Tibial nerve (tissue), 4 donors: Measurements from ENCODE around the gene ZDHHC7. TPM values are rescaled to one million over a fixed set of nuclear protein-coding genes. Genes with fewer than 3 reads are reported as not detected.
A peak's percentile ranks its signal among the peaks of the same experiment; 100 is the strongest.

Source experiments
- DNase-seq, 2 donors: peaks; one replicate each; pipeline ENCODE4 v3.0.0-alpha.2; 2019; ENCODE audit warnings: low spot score in 2 of 2
- H3K27ac ChIP-seq, 4 donors: fragments of 200-600 bp; sonication (generic) in 3 of 4; one replicate each; pipeline ENCODE4 v1.5.1; 2017 to 2019; ENCODE audit warnings: mild to moderate bottlenecking in 1 of 4
- H3K27me3 ChIP-seq, 2 donors: fragments of 200-600 bp; sonication (generic) in 1 of 2; one replicate each; pipeline versions ENCODE4 v1.5.1 to v1.6.0; 2017 to 2019
- H3K36me3 ChIP-seq, 3 donors: fragments of 200-600 bp; sonication (generic); one replicate each; pipeline ENCODE4 v1.5.1; 2018 to 2019
- H3K4me1 ChIP-seq, 4 donors: fragments of 200-600 bp; sonication (generic) in 3 of 4; one replicate each; pipeline ENCODE4 v1.5.1; 2017 to 2019
- H3K4me3 ChIP-seq, 4 donors: fragments of 200-600 bp; sonication (generic) in 3 of 4; one replicate each; pipeline ENCODE4 v1.5.1; 2017 to 2019; ENCODE audit warnings: mild to moderate bottlenecking in 1 of 4, moderate library complexity in 1 of 4
- H3K9me3 ChIP-seq, 4 donors: fragments of 200-600 bp; sonication (generic) in 3 of 4; one replicate each; pipeline ENCODE4 v1.5.1; 2017 to 2019
- EP300 ChIP-seq, 2 donors: sonication (generic); formaldehyde crosslinking; IDR thresholded peaks; one replicate each; pipeline ENCODE4 v1.6.1; 2017; ENCODE audit warnings: antibody characterized with exemption in 2 of 2, mild to moderate bottlenecking in 1 of 2
- POLR2A ChIP-seq, 2 donors: fragments of 450-650 bp; IDR thresholded peaks; one replicate each; pipeline ENCODE4 v1.6.1; 2017; ENCODE audit warnings: antibody characterized with exemption in 2 of 2, mild to moderate bottlenecking in 2 of 2, moderate library complexity in 2 of 2
- WGBS, 2 donors: methylation state at CpG; one replicate each; pipeline ENCODE4 v1.1.5; 2018; 5-methylcytosine and 5-hydroxymethylcytosine counted together
- total RNA-seq, 4 donors: library from RNA; depleted of rRNA; stranded (reverse); fragments of >200 nt; gene quantifications; one replicate each; pipeline ENCODE4 v1.1.0, GENCODE V29; 2016
- TF ChIP-seq, protein P1 (sequence below), 5 experiments: fragments of 200-600 bp in 3 of 5; fragments of 450-650 bp in 2 of 5; sonication (generic) in 3 of 5; IDR thresholded peaks; one replicate each; pipeline ENCODE4 v1.5.1; 2016 to 2019; ENCODE audit warnings: antibody characterized with exemption in 5 of 5, mild to moderate bottlenecking in 3 of 5, moderate library complexity in 2 of 5

The ZDHHC7 gene
- total RNA-seq, 4 donors from 2014 or later, result 58.1 to 75.6 (median 62.6) TPM

DNA sequence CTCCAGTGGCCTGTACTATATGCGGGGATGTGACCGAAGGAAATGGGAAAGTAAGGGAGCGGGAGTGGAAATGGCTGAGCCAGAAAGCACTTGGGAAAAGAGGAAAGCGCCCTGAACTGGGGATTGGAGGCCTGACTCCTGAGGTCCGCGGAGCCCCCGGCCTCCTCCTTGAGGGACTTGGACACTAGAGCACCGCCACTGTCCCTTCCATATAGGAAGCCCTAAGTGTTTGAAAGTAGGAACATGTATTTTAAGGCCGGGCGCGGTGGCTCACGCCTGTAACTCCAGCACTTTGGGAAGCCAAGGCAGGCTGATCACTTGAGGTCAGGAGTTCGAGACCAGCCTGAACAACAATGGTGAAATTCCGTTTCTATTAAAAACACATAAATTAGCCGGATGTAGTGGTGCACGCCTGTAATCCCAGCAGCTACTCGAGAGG, 530 bp upstream of the ZDHHC7 start:
- Histone ChIP-seq H3K9me3 (no peaks in the 10 kb centered on the region), H3K36me3 (peaks cover 0 to 5% (median 0%) of the 10 kb centered on the region in 3 donors), H3K27me3 (no peaks in the 10 kb centered on the region), H3K4me1 (peaks cover 0 to 43% (median 13%) of the 10 kb centered on the region in 4 donors), H3K27ac (peak overlapping the region; percentile 94 to 99 (median 99)), H3K4me3 (peak overlapping the region; percentile 62 to 88 (median 74))
- DNase-seq, result no peak
- 4 to 10% methylated on average over 14 to 17 of the region's 17 CpGs for WGBS, 2 donors
- TF ChIP-seq POLR2A (IDR thresholded peaks at IDR 0.05), result no peak
- TF ChIP-seq, protein P1, sequence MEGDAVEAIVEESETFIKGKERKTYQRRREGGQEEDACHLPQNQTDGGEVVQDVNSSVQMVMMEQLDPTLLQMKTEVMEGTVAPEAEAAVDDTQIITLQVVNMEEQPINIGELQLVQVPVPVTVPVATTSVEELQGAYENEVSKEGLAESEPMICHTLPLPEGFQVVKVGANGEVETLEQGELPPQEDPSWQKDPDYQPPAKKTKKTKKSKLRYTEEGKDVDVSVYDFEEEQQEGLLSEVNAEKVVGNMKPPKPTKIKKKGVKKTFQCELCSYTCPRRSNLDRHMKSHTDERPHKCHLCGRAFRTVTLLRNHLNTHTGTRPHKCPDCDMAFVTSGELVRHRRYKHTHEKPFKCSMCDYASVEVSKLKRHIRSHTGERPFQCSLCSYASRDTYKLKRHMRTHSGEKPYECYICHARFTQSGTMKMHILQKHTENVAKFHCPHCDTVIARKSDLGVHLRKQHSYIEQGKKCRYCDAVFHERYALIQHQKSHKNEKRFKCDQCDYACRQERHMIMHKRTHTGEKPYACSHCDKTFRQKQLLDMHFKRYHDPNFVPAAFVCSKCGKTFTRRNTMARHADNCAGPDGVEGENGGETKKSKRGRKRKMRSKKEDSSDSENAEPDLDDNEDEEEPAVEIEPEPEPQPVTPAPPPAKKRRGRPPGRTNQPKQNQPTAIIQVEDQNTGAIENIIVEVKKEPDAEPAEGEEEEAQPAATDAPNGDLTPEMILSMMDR (IDR thresholded peaks at IDR 0.05), result no peak
- TF ChIP-seq EP300 (IDR thresholded peaks at IDR 0.05), result no peak

DNA sequence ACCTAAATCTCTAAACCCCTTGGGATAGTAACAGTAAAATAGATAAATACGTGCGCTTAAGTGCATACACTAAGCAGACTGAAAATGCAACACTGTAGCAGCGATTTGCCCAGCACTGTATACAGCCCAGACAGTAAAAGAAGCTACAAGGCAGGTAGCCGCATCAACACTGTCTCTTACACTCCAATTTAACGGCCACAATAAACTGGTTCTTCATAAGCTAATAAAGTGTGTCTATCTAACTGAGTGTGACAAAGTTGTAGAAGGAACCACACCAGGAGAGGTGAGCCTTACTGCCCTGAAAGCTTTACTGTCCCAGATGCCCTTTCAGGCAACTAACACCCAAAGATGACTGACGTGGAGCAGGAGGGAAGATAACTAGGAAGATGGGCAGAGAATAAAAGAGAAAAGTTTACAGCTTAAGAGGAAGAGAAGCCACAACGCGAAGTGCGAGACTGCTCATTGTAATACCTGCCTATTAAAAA, 847 bp downstream of the ZDHHC7 start:
- H3K4me1 ChIP-seq, result peaks cover 0 to 57% (median 25%) of the 10 kb centered on the region in 4 donors
- no peaks in the 10 kb centered on the region for H3K9me3 ChIP-seq
- peak overlapping the region; percentile 62 to 88 (median 74) for H3K4me3 ChIP-seq
- 27 to 28% methylated on average over 9 of the region's 9 CpGs for WGBS, 2 donors
- H3K27ac ChIP-seq, result peak overlapping the region; percentile 94 to 99 (median 99)
- peaks cover 0 to 5% (median 0%) of the 10 kb centered on the region in 3 donors for H3K36me3 ChIP-seq
- TF ChIP-seq POLR2A (IDR thresholded peaks at IDR 0.05) (no peak), EP300 (IDR thresholded peaks at IDR 0.05) (no peak)
- TF ChIP-seq, protein P1 (IDR thresholded peaks at IDR 0.05), result no peak
- H3K27me3 ChIP-seq, result no peaks in the 10 kb centered on the region
- no peak for DNase-seq

DNA sequence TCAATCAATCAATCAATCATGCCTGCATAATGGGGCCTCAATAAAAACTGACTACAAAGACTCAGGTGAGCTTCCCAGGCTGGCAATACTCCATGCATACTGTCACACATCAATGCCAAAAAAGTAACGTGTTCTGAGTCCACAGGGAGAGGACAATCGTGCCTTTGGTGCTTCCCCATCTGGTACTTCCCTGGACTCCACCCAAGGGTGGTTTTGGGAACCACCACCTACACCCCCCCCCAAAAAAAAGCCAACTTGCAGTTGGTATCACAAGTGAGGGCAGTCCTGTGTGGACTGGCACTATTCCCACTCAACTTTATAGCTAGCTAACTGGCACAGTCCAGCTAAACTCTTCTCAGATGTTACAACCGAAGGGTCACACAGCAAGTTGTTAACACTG, 3.1 kb downstream of the ZDHHC7 start:
- peak overlapping the region in 2 of 4 donors; percentile 42 to 54 for H3K27ac ChIP-seq
- H3K4me1 ChIP-seq, result peaks cover 0 to 79% (median 46%) of the 10 kb centered on the region in 4 donors
- TF ChIP-seq, protein P1 (IDR thresholded peaks at IDR 0.05), result no peak
- TF ChIP-seq EP300 (IDR thresholded peaks at IDR 0.05) (no peak), POLR2A (IDR thresholded peaks at IDR 0.05) (no peak)
- DNase-seq, result no peak
- H3K27me3 ChIP-seq, result no peaks in the 10 kb centered on the region
- no peaks in the 10 kb centered on the region for H3K9me3 ChIP-seq
- no peak overlapping the region for H3K4me3 ChIP-seq
- H3K36me3 ChIP-seq, result peaks cover 0 to 5% (median 0%) of the 10 kb centered on the region in 3 donors
- 56 to 63% methylated on average over 3 of the region's 3 CpGs for WGBS, 2 donors

DNA sequence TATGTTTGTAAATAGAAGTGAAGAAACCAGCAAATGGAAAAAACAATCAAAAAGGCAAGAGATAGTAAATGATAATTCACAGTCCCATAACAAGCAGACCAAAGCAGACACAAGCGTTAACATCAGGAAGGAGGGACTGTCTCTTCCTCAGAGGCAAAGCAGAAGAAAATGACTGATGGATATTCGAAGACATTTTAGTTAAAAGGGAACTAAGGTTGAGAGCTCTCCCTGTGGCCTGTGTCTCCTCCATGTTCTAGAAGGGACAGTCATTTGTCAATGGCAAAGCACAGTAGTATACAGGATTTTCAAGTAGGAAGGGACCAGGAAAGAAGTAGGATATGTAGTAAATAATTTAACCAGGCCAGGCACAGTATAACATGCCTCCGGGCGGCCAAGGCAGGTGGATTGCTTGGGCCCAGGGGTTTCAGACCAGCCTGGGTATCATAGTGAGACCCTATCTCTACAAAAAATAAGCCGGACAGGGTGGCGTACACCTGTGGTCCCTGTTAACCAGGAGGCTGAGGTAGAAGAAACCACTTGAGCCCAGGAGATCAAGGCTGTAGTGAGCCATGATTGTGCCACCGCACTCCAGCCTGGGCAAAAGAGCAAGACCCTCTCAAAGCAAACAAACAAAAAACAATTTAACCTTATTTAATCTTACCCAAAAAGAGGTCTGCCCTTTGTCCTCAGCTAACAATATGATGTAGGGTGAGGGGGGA, 3.7 kb downstream of the ZDHHC7 start:
- 92 to 93% methylated on average over 7 of the region's 7 CpGs for WGBS, 2 donors

More for the DNA sequence above, 3.7 kb downstream of the ZDHHC7 start:
- TF ChIP-seq, protein P1 (IDR thresholded peaks at IDR 0.05), result no peak
- TF ChIP-seq EP300 (IDR thresholded peaks at IDR 0.05) (no peak), POLR2A (IDR thresholded peaks at IDR 0.05) (no peak)
- no peak for DNase-seq
- H3K27me3 ChIP-seq, result no peaks in the 10 kb centered on the region
- peaks cover 0 to 85% (median 52%) of the 10 kb centered on the region in 4 donors for H3K4me1 ChIP-seq
- H3K9me3 ChIP-seq, result no peaks in the 10 kb centered on the region
- H3K27ac ChIP-seq, result peak overlapping the region in 2 of 4 donors; percentile 54 to 87
- H3K36me3 ChIP-seq, result peaks cover 0 to 5% (median 0%) of the 10 kb centered on the region in 3 donors
- no peak overlapping the region for H3K4me3 ChIP-seq
